NCI-H748 (cell line): ENCODE results near the gene SAMM50.
"Not testable (repeated sequence)": the region's sequence is repeated elsewhere in the genome, so short reads cannot be mapped to it uniquely, and the experiment has no call there.

Source experiments
- DNase-seq: peaks from one replicate; lab custom pipeline; 2025; ENCODE audit not compliant: unreplicated experiment; lab: John Stamatoyannopoulos, UW

The SAMM50 gene

GRCh38 chr22:44000123-44000522, 44.9 kb downstream of the SAMM50 start:
- DNase-seq: no peak

- DNase-seq: no peak
Measured at GRCh38 chr22:44001521-44001920, 46.3 kb downstream of the SAMM50 start.

GRCh38 chr22:44002324-44002723, 47.1 kb downstream of the SAMM50 start:
- no peak for DNase-seq

- no peak for DNase-seq
Measured at GRCh38 chr22:44002997-44003396, 47.8 kb downstream of the SAMM50 start.

GRCh38 chr22:44003405-44004103, 48.3 kb downstream of the SAMM50 start:
- peak; percentile 11 for DNase-seq

GRCh38 chr22:44004104-44004460, 48.8 kb downstream of the SAMM50 start:
- DNase-seq: no peak

- no peak for DNase-seq
Measured at GRCh38 chr22:44005524-44005923, 50.3 kb downstream of the SAMM50 start.

GRCh38 chr22:44012162-44012561, 56.9 kb downstream of the SAMM50 start:
- DNase-seq: no peak

- no peak for DNase-seq
Measured at GRCh38 chr22:44012591-44012990, 57.3 kb downstream of the SAMM50 start.

GRCh38 chr22:44014241-44014640, 59.0 kb downstream of the SAMM50 start:
- no peak for DNase-seq

GRCh38 chr22:44016586-44016985, 61.3 kb downstream of the SAMM50 start:
- DNase-seq: not testable (repeated sequence)

GRCh38 chr22:44018594-44018993, 63.4 kb downstream of the SAMM50 start:
- DNase-seq: no peak

- DNase-seq: no peak
Measured at GRCh38 chr22:44019416-44019815, 64.2 kb downstream of the SAMM50 start.

- DNase-seq: no peak
Measured at GRCh38 chr22:44019846-44020245, 64.6 kb downstream of the SAMM50 start.

- DNase-seq: no peak
Measured at GRCh38 chr22:44020981-44021380, 65.7 kb downstream of the SAMM50 start.

GRCh38 chr22:44023404-44024287, 68.4 kb downstream of the SAMM50 start:
- DNase-seq: no peak

GRCh38 chr22:44024288-44024921, 69.2 kb downstream of the SAMM50 start, which contains the start of gene PARVB:
TSS of gene PARVB (plus strand) at chr22:44024302. CDS start at chr22:44024340, 38 bp downstream.
- DNase-seq: no peak

- no peak for DNase-seq
Measured at GRCh38 chr22:44025171-44026065, 70.2 kb downstream of the SAMM50 start.

- peak; percentile 17 for DNase-seq
Measured at GRCh38 chr22:44026066-44026629, 70.9 kb downstream of the SAMM50 start.
